Measurements from ENCODE around the gene VSTM2L.

Gene VSTM2L

GRCh38 chr20:37918035-37918434 lies 15.1 kb downstream of the VSTM2L start:
- no peak for DNase-seq (ENCODE audit: low read depth in 3 of 3)

GRCh38 chr20:37919389-37920040 lies 16.6 kb downstream of the VSTM2L start:
- DNase-seq (ENCODE audit: low read depth in 3 of 3), result no peak

GRCh38 chr20:37920270-37920669 lies 17.3 kb downstream of the VSTM2L start:
- no peak for DNase-seq (ENCODE audit: low read depth in 3 of 3)

GRCh38 chr20:37920679-37921322 lies 17.9 kb downstream of the VSTM2L start:
- DNase-seq (ENCODE audit: low read depth in 3 of 3), result no peak

DNA sequence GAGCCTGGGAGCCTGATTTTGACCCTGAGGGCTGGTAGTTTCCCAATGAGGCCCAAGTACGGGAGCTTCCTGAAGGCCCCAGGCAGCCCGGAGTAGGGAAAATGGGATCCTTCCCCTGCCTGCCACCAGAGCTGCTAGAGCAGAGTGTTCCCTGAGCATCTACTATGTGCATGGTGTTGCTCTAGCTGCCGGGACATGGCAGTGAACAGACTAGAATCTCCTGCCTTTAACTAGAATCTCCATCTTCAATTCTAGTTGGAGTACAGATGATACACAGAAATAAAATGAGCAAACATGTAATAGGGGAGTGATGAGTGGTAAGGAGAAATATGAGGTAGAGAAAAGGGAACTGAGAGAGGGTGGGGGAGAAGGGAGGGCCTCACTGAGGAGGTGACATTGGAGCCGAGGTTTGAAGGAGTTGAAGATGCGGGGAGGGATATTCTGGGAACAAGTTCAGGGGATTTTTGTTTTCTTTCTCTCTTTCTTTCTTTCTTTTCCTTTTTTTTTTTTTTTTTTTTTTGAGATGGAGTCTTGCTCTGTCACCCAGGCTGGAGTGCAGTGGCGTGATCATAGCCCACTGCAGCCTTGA lies 18.5 kb downstream of the VSTM2L start:
- no peak for DNase-seq (ENCODE audit: low read depth in 3 of 3)

GRCh38 chr20:37922016-37922415 lies 19.1 kb downstream of the VSTM2L start:
- DNase-seq (ENCODE audit: low read depth in 3 of 3), result peak in 1 of 3 donors; percentile 45

DNA sequence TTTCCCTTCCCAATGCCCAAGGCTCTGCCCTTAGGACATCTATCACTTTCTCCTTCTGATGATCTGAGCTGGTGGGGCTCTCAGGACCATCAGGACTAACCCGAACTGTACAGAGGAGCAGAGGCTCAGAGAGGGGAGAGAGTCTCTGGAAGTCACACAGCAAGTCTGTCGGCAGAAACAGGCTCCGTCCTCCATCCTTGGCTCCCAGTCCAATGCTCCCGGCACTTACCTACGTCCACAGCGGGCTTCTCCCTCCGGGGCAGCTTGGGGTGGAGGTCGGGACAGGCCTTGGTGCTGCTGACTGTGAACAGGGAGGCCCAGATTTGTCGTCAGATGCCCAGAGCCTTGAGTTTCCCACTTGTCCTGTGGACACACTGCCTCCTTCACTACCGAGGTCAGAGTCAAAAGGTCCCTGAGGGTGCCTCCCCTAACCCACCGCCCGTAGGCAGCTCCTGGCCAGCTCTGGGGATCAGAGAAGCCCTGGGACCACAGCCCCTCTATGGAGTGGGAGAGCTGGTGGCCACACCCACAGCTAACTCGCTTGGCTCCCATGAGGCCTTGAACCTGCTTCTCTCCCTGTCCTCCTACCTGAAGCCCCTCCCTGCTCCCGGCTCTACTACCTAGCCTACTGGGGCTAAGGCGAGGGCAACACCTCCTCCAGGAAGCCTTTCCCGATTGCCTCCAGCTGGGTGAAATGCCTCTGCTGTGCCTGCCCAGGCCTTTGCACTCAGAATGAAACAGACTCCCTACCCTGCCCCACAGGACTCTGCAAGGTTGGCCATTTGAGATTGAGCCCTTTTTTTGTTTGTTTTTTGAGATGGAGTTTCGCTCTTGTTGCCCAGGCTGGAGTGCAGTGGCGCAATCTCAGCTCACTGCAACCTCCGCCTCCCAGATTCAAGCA lies 22.6 kb downstream of the VSTM2L start:
- DNase-seq (ENCODE audit: low read depth in 3 of 3), result no peak

- DNase-seq (ENCODE audit: low read depth in 3 of 3), result no peak
These were observed 23.7 kb downstream of the VSTM2L start for GRCh38 chr20:37926612-37927011.

- no peak for DNase-seq (ENCODE audit: low read depth in 3 of 3)
These were observed 24.6 kb downstream of the VSTM2L start for GRCh38 chr20:37927410-37928095.

DNA sequence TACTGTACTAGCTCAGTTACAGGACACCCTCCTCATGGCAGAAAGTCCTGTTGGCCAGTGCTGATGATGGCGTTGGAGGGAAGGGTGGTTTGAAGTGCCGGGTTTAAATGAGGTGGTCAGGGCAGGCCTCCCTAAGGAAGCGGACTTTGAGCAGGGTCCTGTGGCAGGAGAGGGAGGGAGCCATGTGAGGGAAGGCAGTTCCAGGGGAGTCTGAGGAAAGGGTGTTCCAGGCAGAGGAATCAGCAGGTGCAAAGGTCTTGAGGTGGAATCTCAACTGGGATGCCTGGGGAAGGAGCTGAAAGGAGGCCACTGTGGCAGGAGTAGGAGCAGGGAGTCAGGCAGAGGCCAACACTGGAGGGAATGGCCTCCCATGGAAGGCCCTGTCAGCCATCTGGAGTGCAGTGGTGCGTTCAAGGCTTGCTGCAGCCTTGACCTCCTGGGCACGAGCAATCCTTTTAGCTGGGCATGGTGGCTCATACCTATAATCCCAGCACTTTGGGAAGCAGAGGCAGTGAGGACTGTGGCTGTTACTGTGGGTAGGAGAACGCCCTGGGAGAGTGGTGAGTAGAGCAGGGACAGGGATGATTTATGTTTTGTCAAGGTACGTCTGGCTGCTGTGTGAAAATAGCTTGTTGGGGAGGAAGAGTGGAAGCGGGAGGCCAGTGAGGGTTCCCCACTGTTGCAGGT lies 26.2 kb downstream of the VSTM2L start:
- DNase-seq (ENCODE audit: low read depth in 3 of 3), result no peak

DNA sequence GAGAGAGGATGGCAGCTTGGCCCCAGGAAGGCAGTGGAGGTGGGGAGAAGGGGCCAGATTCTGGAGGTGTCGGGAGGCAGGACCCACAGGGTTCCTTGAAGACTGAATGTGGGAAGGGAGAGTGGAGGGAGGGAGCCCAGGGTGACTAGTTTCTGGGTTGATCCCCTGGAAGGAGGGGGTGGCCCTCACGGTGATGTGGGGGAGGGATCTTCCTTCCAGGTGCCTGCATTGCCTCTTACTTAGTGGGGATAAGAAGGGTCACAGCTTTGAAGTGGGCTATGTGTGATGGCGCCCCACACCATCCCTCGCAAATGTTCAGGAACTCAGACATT lies 26.7 kb downstream of the VSTM2L start:
- no peak for DNase-seq (ENCODE audit: low read depth in 3 of 3)

GRCh38 chr20:37931153-37931922 lies 28.4 kb downstream of the VSTM2L start:
- DNase-seq (ENCODE audit: low read depth in 3 of 3), result no peak

- DNase-seq (ENCODE audit: low read depth in 3 of 3), result no peak
These were observed 29.1 kb downstream of the VSTM2L start for GRCh38 chr20:37932074-37932473.

- DNase-seq (ENCODE audit: low read depth in 3 of 3), result no peak
These were observed 30.0 kb downstream of the VSTM2L start for GRCh38 chr20:37932919-37933318.

DNA sequence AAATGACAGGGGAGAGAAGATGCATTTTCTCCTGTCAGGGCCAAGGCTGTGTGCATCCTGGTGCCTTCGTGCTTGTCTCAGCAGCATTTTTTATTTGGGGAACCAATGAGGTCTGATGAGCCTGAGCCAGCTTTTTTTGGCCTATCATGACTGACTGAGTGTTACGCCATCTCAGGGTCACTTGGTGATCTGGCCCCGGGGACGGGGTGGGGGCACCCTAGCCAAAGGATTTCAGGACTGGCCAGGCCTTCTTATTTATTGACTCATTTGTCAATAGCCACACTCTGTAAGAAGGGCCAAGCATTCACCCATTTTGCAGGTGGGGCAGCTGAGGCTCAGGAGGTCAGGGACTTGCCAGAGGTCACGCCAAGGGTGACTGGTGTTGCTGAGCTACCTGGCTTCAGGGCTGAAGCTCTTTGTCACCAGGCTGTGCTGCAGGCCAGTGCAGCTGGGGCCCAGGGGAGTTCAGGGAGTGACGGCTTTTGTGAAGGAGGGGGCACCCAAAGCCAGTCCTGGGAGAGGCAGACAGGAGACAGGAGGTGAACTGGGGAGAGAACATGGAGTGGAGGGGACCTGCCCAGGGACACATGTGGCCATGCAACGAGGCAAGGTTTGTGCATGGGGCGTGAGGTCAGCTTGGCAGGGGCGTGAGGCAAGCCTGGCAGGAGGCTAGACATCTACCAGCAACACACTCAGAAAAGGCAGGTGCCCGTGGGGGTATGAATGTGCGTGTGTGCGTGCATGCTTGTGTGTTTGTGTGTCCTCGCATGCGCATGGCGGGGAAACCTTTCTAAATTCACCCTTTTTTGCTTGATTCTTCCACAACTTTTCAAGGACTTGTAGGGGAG lies 31.1 kb downstream of the VSTM2L start:
- no peak for DNase-seq (ENCODE audit: low read depth in 3 of 3)

GRCh38 chr20:37934634-37935375 lies 31.9 kb downstream of the VSTM2L start:
- no peak for DNase-seq (ENCODE audit: low read depth in 3 of 3)

- DNase-seq (ENCODE audit: low read depth in 3 of 3), result no peak
These were observed 32.5 kb downstream of the VSTM2L start for GRCh38 chr20:37935435-37935834.

- no peak for DNase-seq (ENCODE audit: low read depth in 3 of 3)
These were observed 33.1 kb downstream of the VSTM2L start for GRCh38 chr20:37936041-37936440.

GRCh38 chr20:37936451-37936850 lies 33.5 kb downstream of the VSTM2L start:
- DNase-seq (ENCODE audit: low read depth in 3 of 3), result no peak
